ENCODE data around the gene N4BP2L2. TPM values are rescaled to one million over a fixed set of nuclear protein-coding genes. Genes with fewer than 3 reads are reported as not detected.
A peak's percentile ranks its signal among the peaks of the same experiment; 100 is the strongest.

Gene N4BP2L2
- total and polyA plus RNA-seq, 4 donors: 41.1 to 402 (median 75.0) TPM

GRCh38 chr13:32491028-32491427 lies 47.6 kb downstream of the N4BP2L2 start:
- DNase-seq: no peak
- TF ChIP-seq CTCF (IDR thresholded peaks at IDR 0.05; ENCODE audit: control extremely low read depth, extremely low read depth): no peak
- Histone ChIP-seq H3K27me3 (ENCODE audit: control insufficient read depth in 3 of 3, insufficient read depth in 3 of 3, low read length in 2 of 3) (no peaks in the 10 kb centered on the region), H3K4me3 (no peak overlapping the region), H3K4me1 (ENCODE audit: control insufficient read depth in 5 of 5, insufficient read depth in 5 of 5, low read length in 5 of 5) (peaks cover 0 to 3% (median 0%) of the 10 kb centered on the region in 5 donors), H3K27ac (ENCODE audit: low read depth in 1 of 2, low read length in 1 of 2) (no peak overlapping the region), H3K36me3 (ENCODE audit: control insufficient read depth in 4 of 4, insufficient read depth in 4 of 4, low read length in 4 of 4) (peaks cover 0 to 5% (median under 1%) of the 10 kb centered on the region in 4 donors), H3K9ac (ENCODE audit: insufficient read depth in 1 of 2, low read length in 2 of 2) (no peak overlapping the region), H3K9me3 (ENCODE audit: control insufficient read depth in 4 of 4, insufficient read depth in 3 of 4, low read length in 3 of 4) (no peaks in the 10 kb centered on the region)
- no peak for ATAC-seq (ENCODE audit: insufficient read depth, low FRiP score)
- WGBS, 2 donors: 96 to 97% methylated on average over 1 of the region's 1 CpG

GRCh38 chr13:32476892-32477291 lies 61.7 kb downstream of the N4BP2L2 start:
- Histone ChIP-seq H3K9ac (ENCODE audit: insufficient read depth in 1 of 2, low read length in 2 of 2) (no peak overlapping the region), H3K4me1 (ENCODE audit: control insufficient read depth in 5 of 5, insufficient read depth in 5 of 5, low read length in 5 of 5) (peaks cover 0 to 11% (median 0%) of the 10 kb centered on the region in 5 donors), H3K36me3 (ENCODE audit: control insufficient read depth in 4 of 4, insufficient read depth in 4 of 4, low read length in 4 of 4) (peaks cover 0 to 2% (median 0%) of the 10 kb centered on the region in 4 donors), H3K4me3 (no peak overlapping the region), H3K27me3 (ENCODE audit: control insufficient read depth in 3 of 3, insufficient read depth in 3 of 3, low read length in 2 of 3) (no peaks in the 10 kb centered on the region), H3K9me3 (ENCODE audit: control insufficient read depth in 4 of 4, insufficient read depth in 3 of 4, low read length in 3 of 4) (no peaks in the 10 kb centered on the region), H3K27ac (ENCODE audit: low read depth in 1 of 2, low read length in 1 of 2) (no peak overlapping the region)
- ATAC-seq (ENCODE audit: insufficient read depth, low FRiP score): no peak
- no peak for TF ChIP-seq CTCF (IDR thresholded peaks at IDR 0.05; ENCODE audit: control extremely low read depth, extremely low read depth)
- WGBS, 2 donors: 96 to 97% methylated on average over 5 of the region's 5 CpGs
- no peak for DNase-seq

GRCh38 chr13:32476021-32476731 lies 62.4 kb downstream of the N4BP2L2 start:
- no peaks in the 10 kb centered on the region for H3K27me3 ChIP-seq (ENCODE audit: control insufficient read depth in 3 of 3, insufficient read depth in 3 of 3, low read length in 2 of 3)
- 85 to 92% methylated on average over 2 of the region's 2 CpGs for WGBS, 2 donors
- H3K4me1 ChIP-seq (ENCODE audit: control insufficient read depth in 5 of 5, insufficient read depth in 5 of 5, low read length in 5 of 5): peaks cover 0 to 11% (median 0%) of the 10 kb centered on the region in 5 donors
- DNase-seq (peak in 1 of 3 donors; percentile 20), ATAC-seq (ENCODE audit: insufficient read depth, low FRiP score) (no peak)
- H3K36me3 ChIP-seq (ENCODE audit: control insufficient read depth in 4 of 4, insufficient read depth in 4 of 4, low read length in 4 of 4): peaks cover 0 to 4% (median 0%) of the 10 kb centered on the region in 4 donors
- no peak overlapping the region for H3K4me3 ChIP-seq
- TF ChIP-seq CTCF (IDR thresholded peaks at IDR 0.05; ENCODE audit: control extremely low read depth, extremely low read depth): no peak
- H3K27ac ChIP-seq (ENCODE audit: low read depth in 1 of 2, low read length in 1 of 2): no peak overlapping the region
- no peak overlapping the region for H3K9ac ChIP-seq (ENCODE audit: insufficient read depth in 1 of 2, low read length in 2 of 2)
- no peaks in the 10 kb centered on the region for H3K9me3 ChIP-seq (ENCODE audit: control insufficient read depth in 4 of 4, insufficient read depth in 3 of 4, low read length in 3 of 4)

All from lung (tissue), 12 donors.